Epithelial cell of umbilical artery (primary cell): ENCODE data around the gene IFNL1. TPM values are rescaled to one million over a fixed set of nuclear protein-coding genes. Genes with fewer than 3 reads are reported as not detected.

Experiments used
- total RNA-seq: library from RNA; depleted of rRNA; stranded (reverse); fragments of >200 nt; gene quantifications from 2 replicates; pipeline ENCODE4 v1.2.3, GENCODE V29; 2014

Gene IFNL1
- not detected in 2 replicates for total RNA-seq

DNA sequence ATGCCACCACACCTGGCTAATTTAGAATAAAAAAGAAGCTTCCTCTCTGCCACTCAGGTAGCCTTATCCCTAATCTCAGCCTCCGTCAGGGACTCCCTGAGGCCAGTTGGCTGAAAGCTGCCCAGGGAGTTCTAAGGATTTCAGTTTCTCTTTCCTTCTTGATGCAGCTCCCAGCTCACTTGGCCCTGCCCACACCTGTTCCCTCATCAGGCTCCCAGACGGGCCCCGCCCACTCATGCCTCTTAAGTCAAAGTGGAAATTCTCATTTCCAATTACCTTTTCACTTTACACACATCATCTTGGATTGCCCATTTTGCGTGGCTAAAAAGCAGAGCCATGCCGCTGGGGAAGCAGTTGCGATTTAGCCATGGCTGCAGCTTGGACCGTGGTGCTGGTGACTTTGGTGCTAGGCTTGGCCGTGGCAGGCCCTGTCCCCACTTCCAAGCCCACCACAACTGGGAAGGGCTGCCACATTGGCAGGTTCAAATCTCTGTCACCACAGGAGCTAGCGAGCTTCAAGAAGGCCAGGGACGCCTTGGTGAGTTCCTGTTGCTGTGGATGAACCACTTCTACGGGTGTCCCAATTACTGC, at the start of gene IFNL1:
IFNL1 (plus strand) TSS at position 353 of the 591 bp plus-strand sequence; CDS start at position 368, 15 bp downstream.

DNA sequence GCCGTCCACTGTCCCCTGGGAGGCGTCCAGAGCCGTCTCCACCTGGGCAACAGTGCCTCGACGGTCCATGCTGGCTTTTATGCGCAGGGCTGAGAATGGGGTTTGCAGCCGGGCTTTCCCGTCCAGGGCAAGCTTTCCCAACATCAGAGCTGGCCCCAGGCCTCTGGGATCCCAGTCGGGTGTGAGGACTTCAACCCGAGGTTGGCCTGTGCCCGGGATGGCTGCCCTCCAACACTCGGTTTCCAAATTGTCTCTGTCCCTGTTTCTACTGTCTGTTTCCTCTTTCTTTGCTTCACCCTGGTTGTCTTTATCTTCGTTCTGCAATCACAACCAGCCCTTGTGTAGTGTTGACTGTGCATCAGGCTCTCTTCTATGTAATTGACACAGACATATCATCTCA, 47.4 kb upstream of the IFNL1 start, which contains the start of gene IFNL4:
IFNL4 (minus strand) TSS at position 51 of the 400 bp plus-strand sequence.

DNA sequence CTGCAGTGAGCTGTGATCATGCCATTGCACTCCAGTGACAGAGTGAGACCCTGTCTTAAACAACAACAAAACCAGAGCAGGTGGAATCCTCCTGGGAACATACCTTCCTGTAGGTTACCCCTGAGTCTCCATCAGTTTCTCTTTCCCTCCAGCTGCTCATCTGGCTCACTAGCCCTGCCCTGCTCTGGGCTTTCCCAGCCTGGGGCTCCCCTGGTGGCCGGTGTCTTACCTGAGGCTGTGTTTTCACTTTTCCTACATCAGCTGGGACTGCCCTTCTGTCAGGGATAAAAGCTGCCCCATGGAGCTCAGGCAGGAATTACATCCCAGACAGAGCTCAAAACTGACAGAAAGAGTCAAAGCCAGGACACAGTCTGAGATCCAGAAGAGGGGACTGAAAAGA, 28.1 kb upstream of the IFNL1 start, which contains the start of gene IFNL2:
IFNL2 (plus strand) TSS at position 312 of the 400 bp plus-strand sequence. CDS start 173 bp downstream, outside the sequence.

DNA sequence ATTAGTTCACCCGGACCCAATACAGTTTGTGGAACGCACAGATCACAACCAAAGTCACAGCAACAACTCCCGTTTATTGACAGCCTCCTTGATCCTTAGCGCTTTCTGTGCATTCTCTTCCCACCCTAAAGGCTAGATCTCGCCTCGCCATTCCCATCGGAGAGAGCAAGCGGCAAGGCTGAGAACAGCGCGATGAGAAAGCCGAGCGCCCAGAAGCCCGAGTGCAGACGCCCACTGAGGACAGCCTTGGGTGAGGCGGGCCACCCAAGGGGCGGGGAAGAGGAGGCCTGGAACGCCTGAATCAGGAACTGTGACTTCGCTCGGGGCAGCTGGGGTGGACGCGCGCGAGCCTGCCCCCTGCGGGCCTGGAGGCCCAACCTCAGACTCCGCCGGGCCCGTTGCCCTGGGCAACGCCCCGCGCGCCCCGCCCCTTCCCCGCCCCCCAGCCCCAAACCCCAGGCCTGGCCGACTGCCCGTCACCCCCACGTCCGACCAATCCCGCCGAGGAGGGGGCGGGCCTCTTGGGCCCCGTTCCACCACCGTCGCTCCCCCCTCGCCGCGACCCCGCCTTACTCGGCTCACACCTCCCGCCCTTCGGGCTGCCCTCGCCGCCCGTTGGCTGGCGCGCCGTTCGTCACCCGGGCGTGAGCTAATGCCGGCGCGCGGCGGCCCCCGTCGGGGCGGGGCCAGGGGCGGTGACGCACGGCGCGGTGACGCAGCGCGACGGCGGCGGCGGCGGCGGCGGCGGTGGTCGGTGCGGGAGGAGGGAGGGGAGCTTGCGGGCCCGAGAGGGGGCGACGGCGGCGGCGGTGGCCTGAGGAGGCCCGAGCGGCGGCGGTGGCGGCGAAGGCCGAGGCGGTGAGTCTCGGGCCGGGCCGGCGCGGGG, 45.8 kb downstream of the IFNL1 start, which contains the start of gene SAMD4B:
SAMD4B (plus strand) TSS at position 703 of the 886 bp plus-strand sequence. CDS start 14,473 bp downstream, outside the sequence.

Other genes starting within 250 kb of the IFNL1 start
- gene ACP7, start 212.0 kb upstream of the IFNL1 start, total RNA-seq = under 0.01 TPM in 1 of 2 replicates, not detected in the other
- gene PAK4, start 170.6 kb upstream of the IFNL1 start, total RNA-seq = 6.8 TPM in 2 replicates
- not detected in 2 replicates for gene NCCRP1, start 99.4 kb upstream of the IFNL1 start, total RNA-seq
- not detected in 2 replicates for gene SYCN, start 92.1 kb upstream of the IFNL1 start, total RNA-seq
- not detected in 2 replicates for gene IFNL3, start 51.4 kb upstream of the IFNL1 start, total RNA-seq
- 0.30 TPM in 1 of 2 replicates, not detected in the other for gene IFNL4, start 47.6 kb upstream of the IFNL1 start, total RNA-seq
- gene IFNL2, start 28.0 kb upstream of the IFNL1 start, total RNA-seq = not detected in 2 replicates
- gene LRFN1, start 24.5 kb downstream of the IFNL1 start, total RNA-seq = under 0.01 and 0.15 TPM in 2 replicates
- gene GMFG, start 39.6 kb downstream of the IFNL1 start, total RNA-seq = 16.3 and 45.5 TPM in 2 replicates
- 19.8 and 23.7 TPM in 2 replicates for gene SAMD4B, start 46.0 kb downstream of the IFNL1 start, total RNA-seq
- 30.2 and 40.1 TPM in 2 replicates for gene PAF1, start 94.7 kb downstream of the IFNL1 start, total RNA-seq
- 11.7 and 13.2 TPM in 2 replicates for gene MED29, start 95.0 kb downstream of the IFNL1 start, total RNA-seq
- gene ZFP36, start 110.4 kb downstream of the IFNL1 start, total RNA-seq = 0.32 TPM in 1 of 2 replicates, not detected in the other
- gene PLEKHG2, start 116.3 kb downstream of the IFNL1 start, total RNA-seq = 8.4 and 12.7 TPM in 2 replicates
- 92.9 and 226 TPM in 2 replicates for gene RPS16, start 139.5 kb downstream of the IFNL1 start, total RNA-seq
- 51.3 and 69.6 TPM in 2 replicates for gene SUPT5H, start 149.2 kb downstream of the IFNL1 start, total RNA-seq
- gene TIMM50, start 184.4 kb downstream of the IFNL1 start, total RNA-seq = 73.7 and 97.6 TPM in 2 replicates
- 0.15 and 0.65 TPM in 2 replicates for gene DLL3, start 202.5 kb downstream of the IFNL1 start, total RNA-seq
- not detected in 2 replicates for gene SELENOV, start 218.7 kb downstream of the IFNL1 start, total RNA-seq
- 2.3 and 4.4 TPM in 2 replicates for gene EID2B, start 236.4 kb downstream of the IFNL1 start, total RNA-seq
- 13.3 and 25.8 TPM in 2 replicates for gene EID2, start 243.8 kb downstream of the IFNL1 start, total RNA-seq